HepG2 (cell line): ENCODE measurements around the gene STOML2. TPM values are rescaled to one million over a fixed set of nuclear protein-coding genes. Genes with fewer than 3 reads are reported as not detected.

Experiments
- ARHGAP35 ChIP-seq: sonication (generic); formaldehyde crosslinking; IDR thresholded peaks from 2 replicates; pipeline ENCODE4 v1.9.0; 2022; ENCODE audit warnings: mild to moderate bottlenecking, inconsistent platforms, moderate library complexity, missing genetic modification reagents, borderline replicate concordance
- CAMTA2 ChIP-seq: sonication (generic); formaldehyde crosslinking; IDR thresholded peaks from 2 replicates; pipeline ENCODE4 v1.4.0; 2020; ENCODE audit warnings: mild to moderate bottlenecking, missing genetic modification reagents, borderline replicate concordance
- CBX2 ChIP-seq, 2 experiments: fragments of 200-600 bp in 1 of 2; sonication (generic); formaldehyde crosslinking in 1 of 2; IDR thresholded peaks; 2 replicates each; pipeline versions ENCODE4 v1.7.0 to v1.8.1; 2018 to 2022; ENCODE audit warnings: low read depth in 2 of 2, low read length in 1 of 2, mild to moderate bottlenecking in 1 of 2, missing genetic modification reagents in 1 of 2
- GATA4 ChIP-seq: sonication (generic); IDR thresholded peaks from 2 replicates; pipeline ENCODE4 v1.6.1; 2016; ENCODE audit warnings: antibody characterized with exemption, low read depth, borderline replicate concordance
- HOXA3 ChIP-seq: sonication (generic); formaldehyde crosslinking; IDR thresholded peaks from 2 replicates; pipeline ENCODE4 v1.5.0; 2020; ENCODE audit warnings: missing genetic modification reagents
- RFXAP ChIP-seq: sonication (generic); formaldehyde crosslinking; IDR thresholded peaks from 2 replicates; pipeline ENCODE4 v1.4.0; 2020; ENCODE audit warnings: missing genetic modification reagents, borderline replicate concordance
- ZFP41 ChIP-seq: sonication (generic); formaldehyde crosslinking; IDR thresholded peaks from 2 replicates; pipeline ENCODE4 v1.4.0; 2020; ENCODE audit warnings: mild to moderate bottlenecking, missing genetic modification reagents, borderline replicate concordance
- ZNF124 ChIP-seq: sonication (generic); formaldehyde crosslinking; IDR thresholded peaks from 2 replicates; pipeline ENCODE4 v1.4.0; 2020; ENCODE audit warnings: missing genetic modification reagents
- ZNF143 ChIP-seq: sonication (generic); formaldehyde crosslinking; IDR thresholded peaks from 2 replicates; pipeline ENCODE4 v1.4.0; 2020; ENCODE audit warnings: missing genetic modification reagents
- ZNF232 ChIP-seq: sonication (generic); formaldehyde crosslinking; IDR thresholded peaks from 2 replicates; pipeline ENCODE4 v1.4.0; 2020; ENCODE audit warnings: missing genetic modification reagents, borderline replicate concordance
- ZNF234 ChIP-seq: sonication (generic); formaldehyde crosslinking; conservative IDR thresholded peaks from 2 replicates; pipeline ENCODE4 v1.5.1; 2020; ENCODE audit warnings: mild to moderate bottlenecking, missing genetic modification reagents
- ZNF589 ChIP-seq: sonication (generic); formaldehyde crosslinking; conservative IDR thresholded peaks from 2 replicates; pipeline ENCODE4 v1.8.0; 2022; ENCODE audit warnings: mild to moderate bottlenecking, moderate library complexity, missing genetic modification reagents
- ZNF670 ChIP-seq: sonication (generic); formaldehyde crosslinking; IDR thresholded peaks from 2 replicates; pipeline ENCODE4 v1.8.0; 2022; ENCODE audit warnings: mild to moderate bottlenecking, missing genetic modification reagents, borderline replicate concordance
- polyA plus RNA-seq, 8 experiments: library from polyadenylated mRNA; depleted of rRNA in 3 of 8; stranded (reverse) in 7 of 8; unstranded in 1 of 8; fragments of >200 nt; fragmentation: Illumina TruSeq in 4 of 8; extraction: Trizol in 4 of 8; gene quantifications; 2 replicates each; pipeline versions ENCODE4 v1.2.1 to v1.2.3, GENCODE V29; 2011 to 2016; ENCODE audit warnings: low read depth in 4 of 8, missing spikeins in 1 of 8, mixed read lengths in 1 of 8; ENCODE audit not compliant: insufficient read depth in 1 of 8
- total RNA-seq, 5 experiments: library from RNA; depleted of rRNA; stranded (reverse); fragments of >200 nt; fragmentation: Illumina TruSeq; extraction: Trizol; gene quantifications; 2 replicates each; pipeline ENCODE4 v1.2.3, GENCODE V29; 2016; ENCODE audit warnings: low read depth in 1 of 5
- TF ChIP-seq, protein P1 (sequence below): sonication (generic); formaldehyde crosslinking; IDR thresholded peaks from 2 replicates; pipeline ENCODE4 v1.5.0; 2020; ENCODE audit warnings: missing genetic modification reagents, mild to moderate bottlenecking, borderline replicate concordance
- TF ChIP-seq, protein P2 (sequence below): sonication (generic); formaldehyde crosslinking; IDR thresholded peaks from 2 replicates; pipeline ENCODE4 v1.4.0; 2020; ENCODE audit warnings: missing genetic modification reagents
- TF ChIP-seq, protein P3 (sequence below): sonication (generic); formaldehyde crosslinking; IDR thresholded peaks from 2 replicates; pipeline ENCODE4 v1.4.0; 2020; ENCODE audit warnings: missing genetic modification reagents, borderline replicate concordance
- TF ChIP-seq, protein P4 (sequence below): sonication (generic); formaldehyde crosslinking; IDR thresholded peaks from 2 replicates; pipeline ENCODE4 v1.8.0; 2022; ENCODE audit warnings: mild to moderate bottlenecking, missing genetic modification reagents, moderate library complexity

The STOML2 gene
- total and polyA plus RNA-seq, 2 of the 13 experiments (the other 11 are each of a cell fraction or from before 2014, with no cell fraction given) = 245 to 250 TPM

DNA sequence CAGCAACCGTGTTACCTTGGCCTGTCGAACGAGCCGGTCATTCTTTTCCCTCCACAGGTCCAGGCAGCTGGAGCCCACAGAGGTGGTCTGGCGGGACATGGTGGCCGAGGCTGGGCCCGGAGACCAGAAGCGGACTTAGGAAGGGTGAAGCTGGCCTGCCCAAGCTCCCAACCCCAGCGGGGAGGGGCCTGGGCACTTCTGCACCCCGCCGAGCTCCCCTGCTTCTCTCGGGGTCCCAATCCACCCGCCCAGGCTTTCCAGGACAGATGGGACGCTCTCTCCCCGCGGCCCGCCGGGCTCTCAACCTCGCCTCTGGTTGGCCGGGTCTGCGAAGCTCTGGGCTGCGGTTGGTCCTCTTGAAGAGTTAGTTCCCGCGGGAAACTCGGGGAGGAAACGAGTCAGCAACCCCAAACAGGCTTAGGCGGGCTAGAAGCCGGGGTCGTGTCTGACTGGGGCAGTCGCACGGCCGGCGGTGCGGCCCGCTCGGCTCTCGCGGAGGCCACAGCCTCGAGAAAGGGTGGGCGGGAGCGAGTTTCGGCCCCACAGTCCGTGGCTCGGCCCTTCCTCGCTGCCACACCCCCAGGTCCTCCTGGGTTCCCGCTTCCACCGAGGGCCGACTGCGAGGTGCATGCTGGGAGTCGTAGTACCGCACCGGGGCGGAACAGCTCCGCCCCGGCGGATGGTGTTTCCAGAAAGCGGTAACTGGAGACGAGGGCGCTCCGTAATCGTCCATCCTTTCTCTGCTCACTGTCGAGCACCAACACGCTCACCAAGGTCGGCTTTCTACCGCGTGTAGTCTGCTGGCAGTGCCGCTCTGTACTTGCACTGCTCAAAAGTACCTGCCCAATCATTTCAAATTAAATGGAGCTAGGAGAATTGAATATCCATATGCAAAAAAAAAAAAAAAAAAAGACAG lies 23.2 kb downstream of the STOML2 start, which contains the start of gene FANCG (continued):
- TF ChIP-seq, protein P1, sequence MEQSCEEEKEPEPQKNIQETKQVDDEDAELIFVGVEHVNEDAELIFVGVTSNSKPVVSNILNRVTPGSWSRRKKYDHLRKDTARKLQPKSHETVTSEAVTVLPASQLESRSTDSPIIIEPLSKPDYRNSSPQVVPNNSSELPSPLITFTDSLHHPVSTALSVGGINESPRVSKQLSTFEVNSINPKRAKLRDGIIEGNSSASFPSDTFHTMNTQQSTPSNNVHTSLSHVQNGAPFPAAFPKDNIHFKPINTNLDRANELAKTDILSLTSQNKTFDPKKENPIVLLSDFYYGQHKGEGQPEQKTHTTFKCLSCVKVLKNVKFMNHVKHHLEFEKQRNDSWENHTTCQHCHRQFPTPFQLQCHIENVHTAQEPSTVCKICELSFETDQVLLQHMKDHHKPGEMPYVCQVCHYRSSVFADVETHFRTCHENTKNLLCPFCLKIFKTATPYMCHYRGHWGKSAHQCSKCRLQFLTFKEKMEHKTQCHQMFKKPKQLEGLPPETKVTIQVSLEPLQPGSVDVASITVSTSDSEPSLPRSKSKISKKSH (CRISPR knock-in tag) = peak; percentile 89; the same call in 1 of the 2 replicates
- TF ChIP-seq, protein P2, sequence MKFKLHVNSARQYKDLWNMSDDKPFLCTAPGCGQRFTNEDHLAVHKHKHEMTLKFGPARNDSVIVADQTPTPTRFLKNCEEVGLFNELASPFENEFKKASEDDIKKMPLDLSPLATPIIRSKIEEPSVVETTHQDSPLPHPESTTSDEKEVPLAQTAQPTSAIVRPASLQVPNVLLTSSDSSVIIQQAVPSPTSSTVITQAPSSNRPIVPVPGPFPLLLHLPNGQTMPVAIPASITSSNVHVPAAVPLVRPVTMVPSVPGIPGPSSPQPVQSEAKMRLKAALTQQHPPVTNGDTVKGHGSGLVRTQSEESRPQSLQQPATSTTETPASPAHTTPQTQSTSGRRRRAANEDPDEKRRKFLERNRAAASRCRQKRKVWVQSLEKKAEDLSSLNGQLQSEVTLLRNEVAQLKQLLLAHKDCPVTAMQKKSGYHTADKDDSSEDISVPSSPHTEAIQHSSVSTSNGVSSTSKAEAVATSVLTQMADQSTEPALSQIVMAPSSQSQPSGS (CRISPR knock-in tag) = no peak
- 0 out of 2 replicates have a peak, but pooled peaks have one; percentile 60 for TF ChIP-seq ZFP41
- 0 out of 2 replicates have a peak, but pooled peaks have one; percentile 33 for TF ChIP-seq ZNF232 (CRISPR knock-in tag)
- TF ChIP-seq ZNF143 (CRISPR knock-in tag) = peak; percentile 96
- TF ChIP-seq ARHGAP35 = peak; percentile 79; the same call in 1 of the 2 replicates
- no peak for TF ChIP-seq CBX2 (IDR thresholded peaks at IDR 0.05; ENCODE audit: low read depth, low read length)
- no peak for TF ChIP-seq CBX2 (CRISPR knock-in tag; IDR thresholded peaks at IDR 0.05; ENCODE audit: low read depth)
- no peak for TF ChIP-seq CAMTA2
- peak; percentile 81; the same call in 1 of the 2 replicates for TF ChIP-seq ZNF589 (CRISPR knock-in tag)
- no peak for TF ChIP-seq ZNF124 (CRISPR knock-in tag)
- no peak for TF ChIP-seq ZNF670 (CRISPR knock-in tag)
- TF ChIP-seq RFXAP (CRISPR knock-in tag) = peak; percentile 24; the same call in 1 of the 2 replicates
- no peak for TF ChIP-seq GATA4
- peak; percentile 71 for TF ChIP-seq HOXA3 (CRISPR knock-in tag)
- TF ChIP-seq ZNF234 (CRISPR knock-in tag) = 0 out of 2 replicates have a peak, but pooled peaks have one; percentile 76
- TF ChIP-seq, protein P3, sequence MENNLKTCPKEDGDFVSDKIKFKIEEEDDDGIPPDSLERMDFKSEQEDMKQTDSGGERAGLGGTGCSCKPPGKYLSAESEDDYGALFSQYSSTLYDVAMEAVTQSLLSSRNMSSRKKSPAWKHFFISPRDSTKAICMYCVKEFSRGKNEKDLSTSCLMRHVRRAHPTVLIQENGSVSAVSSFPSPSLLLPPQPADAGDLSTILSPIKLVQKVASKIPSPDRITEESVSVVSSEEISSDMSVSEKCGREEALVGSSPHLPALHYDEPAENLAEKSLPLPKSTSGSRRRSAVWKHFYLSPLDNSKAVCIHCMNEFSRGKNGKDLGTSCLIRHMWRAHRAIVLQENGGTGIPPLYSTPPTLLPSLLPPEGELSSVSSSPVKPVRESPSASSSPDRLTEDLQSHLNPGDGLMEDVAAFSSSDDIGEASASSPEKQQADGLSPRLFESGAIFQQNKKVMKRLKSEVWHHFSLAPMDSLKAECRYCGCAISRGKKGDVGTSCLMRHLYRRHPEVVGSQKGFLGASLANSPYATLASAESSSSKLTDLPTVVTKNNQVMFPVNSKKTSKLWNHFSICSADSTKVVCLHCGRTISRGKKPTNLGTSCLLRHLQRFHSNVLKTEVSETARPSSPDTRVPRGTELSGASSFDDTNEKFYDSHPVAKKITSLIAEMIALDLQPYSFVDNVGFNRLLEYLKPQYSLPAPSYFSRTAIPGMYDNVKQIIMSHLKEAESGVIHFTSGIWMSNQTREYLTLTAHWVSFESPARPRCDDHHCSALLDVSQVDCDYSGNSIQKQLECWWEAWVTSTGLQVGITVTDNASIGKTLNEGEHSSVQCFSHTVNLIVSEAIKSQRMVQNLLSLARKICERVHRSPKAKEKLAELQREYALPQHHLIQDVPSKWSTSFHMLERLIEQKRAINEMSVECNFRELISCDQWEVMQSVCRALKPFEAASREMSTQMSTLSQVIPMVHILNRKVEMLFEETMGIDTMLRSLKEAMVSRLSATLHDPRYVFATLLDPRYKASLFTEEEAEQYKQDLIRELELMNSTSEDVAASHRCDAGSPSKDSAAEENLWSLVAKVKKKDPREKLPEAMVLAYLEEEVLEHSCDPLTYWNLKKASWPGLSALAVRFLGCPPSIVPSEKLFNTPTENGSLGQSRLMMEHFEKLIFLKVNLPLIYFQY (CRISPR knock-in tag) = no peak
- TF ChIP-seq, protein P4, sequence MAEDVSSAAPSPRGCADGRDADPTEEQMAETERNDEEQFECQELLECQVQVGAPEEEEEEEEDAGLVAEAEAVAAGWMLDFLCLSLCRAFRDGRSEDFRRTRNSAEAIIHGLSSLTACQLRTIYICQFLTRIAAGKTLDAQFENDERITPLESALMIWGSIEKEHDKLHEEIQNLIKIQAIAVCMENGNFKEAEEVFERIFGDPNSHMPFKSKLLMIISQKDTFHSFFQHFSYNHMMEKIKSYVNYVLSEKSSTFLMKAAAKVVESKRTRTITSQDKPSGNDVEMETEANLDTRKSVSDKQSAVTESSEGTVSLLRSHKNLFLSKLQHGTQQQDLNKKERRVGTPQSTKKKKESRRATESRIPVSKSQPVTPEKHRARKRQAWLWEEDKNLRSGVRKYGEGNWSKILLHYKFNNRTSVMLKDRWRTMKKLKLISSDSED = no peak
